ENCODE measurements around the gene PIM2. TPM values are rescaled to one million over a fixed set of nuclear protein-coding genes. Genes with fewer than 3 reads are reported as not detected.

PIM2 gene
- total RNA-seq, 2 donors from 2014 or later: 2.3 to 7.9 TPM

DNA sequence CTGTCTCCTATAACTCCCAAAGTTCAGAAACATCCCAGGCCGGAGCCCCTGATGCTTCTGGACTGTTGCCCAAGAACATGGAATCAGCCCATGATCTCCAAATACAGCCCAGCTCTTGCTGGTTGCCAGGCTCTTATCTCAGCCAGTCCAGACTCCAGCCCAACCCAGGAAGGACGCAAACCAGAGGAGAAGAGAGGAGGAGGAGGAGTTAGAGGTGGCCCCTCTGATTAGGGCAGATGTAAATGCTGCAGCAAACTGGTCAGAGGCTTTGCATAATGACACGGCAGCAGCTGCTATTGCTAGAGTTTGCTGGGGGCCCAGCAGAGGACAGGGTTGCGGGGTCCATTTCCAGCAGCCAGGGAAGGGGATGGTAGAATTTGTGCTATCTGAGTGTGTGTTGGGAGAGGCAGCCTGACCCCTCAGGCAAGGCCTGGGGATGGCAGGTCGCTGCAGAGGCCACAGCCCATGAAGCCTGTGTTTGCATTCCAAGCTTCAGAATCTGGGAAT lies 42.8 kb upstream of the PIM2 start:
- H3K36me3 ChIP-seq (replicated peaks in 1 of 2; ENCODE audit: insufficient read depth in 1 of 2, low read depth in 2 of 2): no peaks in the 10 kb centered on the region
- no peak for TF ChIP-seq POLR2A (IDR thresholded peaks at IDR 0.05)
- TF ChIP-seq, protein P1, sequence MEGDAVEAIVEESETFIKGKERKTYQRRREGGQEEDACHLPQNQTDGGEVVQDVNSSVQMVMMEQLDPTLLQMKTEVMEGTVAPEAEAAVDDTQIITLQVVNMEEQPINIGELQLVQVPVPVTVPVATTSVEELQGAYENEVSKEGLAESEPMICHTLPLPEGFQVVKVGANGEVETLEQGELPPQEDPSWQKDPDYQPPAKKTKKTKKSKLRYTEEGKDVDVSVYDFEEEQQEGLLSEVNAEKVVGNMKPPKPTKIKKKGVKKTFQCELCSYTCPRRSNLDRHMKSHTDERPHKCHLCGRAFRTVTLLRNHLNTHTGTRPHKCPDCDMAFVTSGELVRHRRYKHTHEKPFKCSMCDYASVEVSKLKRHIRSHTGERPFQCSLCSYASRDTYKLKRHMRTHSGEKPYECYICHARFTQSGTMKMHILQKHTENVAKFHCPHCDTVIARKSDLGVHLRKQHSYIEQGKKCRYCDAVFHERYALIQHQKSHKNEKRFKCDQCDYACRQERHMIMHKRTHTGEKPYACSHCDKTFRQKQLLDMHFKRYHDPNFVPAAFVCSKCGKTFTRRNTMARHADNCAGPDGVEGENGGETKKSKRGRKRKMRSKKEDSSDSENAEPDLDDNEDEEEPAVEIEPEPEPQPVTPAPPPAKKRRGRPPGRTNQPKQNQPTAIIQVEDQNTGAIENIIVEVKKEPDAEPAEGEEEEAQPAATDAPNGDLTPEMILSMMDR (IDR thresholded peaks at IDR 0.05): no peak
- intact Hi-C loops (cut with DNase I): no loop called here
- H3K4me1 ChIP-seq: peaks cover 9% of the 10 kb centered on the region
- no peak overlapping the region for H3K27ac ChIP-seq
- 47 to 48% methylated on average over 4 of the region's 5 CpGs for WGBS, 2 donors
- no peaks in the 10 kb centered on the region for H3K27me3 ChIP-seq
- ATAC-seq (no peak), DNase-seq (peak in 1 of 4 donors; percentile 22)
- no peaks in the 10 kb centered on the region for H3K9me3 ChIP-seq
- no peak overlapping the region for H3K4me3 ChIP-seq

DNA sequence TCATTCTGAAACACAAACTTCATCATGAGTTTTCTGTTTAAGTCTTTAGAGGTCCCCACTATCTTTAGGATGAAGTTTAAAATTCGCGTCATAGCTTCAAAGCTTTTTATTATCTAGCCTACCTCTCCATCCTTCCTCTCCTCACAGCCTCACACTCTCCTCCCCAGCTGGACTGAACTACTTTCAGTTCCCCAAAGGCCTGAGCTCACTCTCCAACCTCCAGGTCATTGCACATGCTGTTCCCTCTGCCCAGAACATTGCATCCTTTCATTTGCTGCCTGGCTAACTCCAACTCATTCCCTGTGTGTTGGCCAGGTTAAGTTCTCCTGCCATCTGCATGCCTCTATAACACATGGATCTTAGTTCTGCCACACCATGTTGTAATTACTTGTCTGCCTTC lies 41.5 kb upstream of the PIM2 start:
- ATAC-seq: no peak
- intact Hi-C loops (cut with DNase I): no loop called here
- Histone ChIP-seq H3K4me1 (peaks cover 22% of the 10 kb centered on the region), H3K4me3 (no peak overlapping the region), H3K27ac (no peak overlapping the region), H3K9me3 (no peaks in the 10 kb centered on the region), H3K27me3 (no peaks in the 10 kb centered on the region), H3K36me3 (replicated peaks in 1 of 2; ENCODE audit: insufficient read depth in 1 of 2, low read depth in 2 of 2) (no peaks in the 10 kb centered on the region)
- WGBS, 2 donors: 74 to 88% methylated on average over 2 of the region's 2 CpGs
- TF ChIP-seq, protein P1 (IDR thresholded peaks at IDR 0.05): no peak
- TF ChIP-seq POLR2A (IDR thresholded peaks at IDR 0.05): no peak
- no peak for DNase-seq

DNA sequence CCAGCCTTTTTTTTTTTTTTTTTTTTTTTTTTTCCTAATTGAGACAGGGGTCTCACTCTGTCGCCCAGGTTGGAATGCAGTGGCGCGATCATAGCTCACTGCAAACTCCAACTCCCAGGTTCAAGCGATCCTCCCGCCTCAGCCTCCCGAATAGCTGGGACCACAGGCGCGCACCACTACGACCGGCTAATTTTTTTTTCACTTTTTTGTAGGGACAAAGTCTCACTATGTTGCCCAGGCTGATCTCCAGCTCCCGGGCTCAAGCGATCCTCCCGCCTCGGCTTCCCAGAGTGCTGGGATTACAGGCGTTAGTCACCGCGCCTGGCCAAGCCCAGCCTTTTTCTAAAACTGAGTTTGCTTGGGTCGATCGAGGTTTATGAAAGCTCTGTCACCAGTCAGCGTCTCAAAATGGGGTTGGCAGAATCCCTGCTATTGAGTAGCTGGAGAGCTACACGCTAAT lies 39.8 kb upstream of the PIM2 start:
- 0 to 1% methylated on average over 13 to 20 of the region's 21 CpGs for WGBS, 2 donors
- H3K4me3 ChIP-seq: no peak overlapping the region
- DNase-seq (peak; percentile 47 to 55 (median 51)), ATAC-seq (peak; percentile 13)
- TF ChIP-seq, protein P1 (IDR thresholded peaks at IDR 0.05): no peak
- TF ChIP-seq POLR2A (IDR thresholded peaks at IDR 0.05): no peak
- intact Hi-C loops (cut with DNase I): no loop called here
- H3K4me1 ChIP-seq: peaks cover 39% of the 10 kb centered on the region
- peak overlapping the region; percentile 67 to 99 (median 86) for H3K27ac ChIP-seq
- H3K27me3 ChIP-seq: no peaks in the 10 kb centered on the region
- no peaks in the 10 kb centered on the region for H3K9me3 ChIP-seq
- H3K36me3 ChIP-seq (replicated peaks in 1 of 2; ENCODE audit: insufficient read depth in 1 of 2, low read depth in 2 of 2): no peaks in the 10 kb centered on the region

DNA sequence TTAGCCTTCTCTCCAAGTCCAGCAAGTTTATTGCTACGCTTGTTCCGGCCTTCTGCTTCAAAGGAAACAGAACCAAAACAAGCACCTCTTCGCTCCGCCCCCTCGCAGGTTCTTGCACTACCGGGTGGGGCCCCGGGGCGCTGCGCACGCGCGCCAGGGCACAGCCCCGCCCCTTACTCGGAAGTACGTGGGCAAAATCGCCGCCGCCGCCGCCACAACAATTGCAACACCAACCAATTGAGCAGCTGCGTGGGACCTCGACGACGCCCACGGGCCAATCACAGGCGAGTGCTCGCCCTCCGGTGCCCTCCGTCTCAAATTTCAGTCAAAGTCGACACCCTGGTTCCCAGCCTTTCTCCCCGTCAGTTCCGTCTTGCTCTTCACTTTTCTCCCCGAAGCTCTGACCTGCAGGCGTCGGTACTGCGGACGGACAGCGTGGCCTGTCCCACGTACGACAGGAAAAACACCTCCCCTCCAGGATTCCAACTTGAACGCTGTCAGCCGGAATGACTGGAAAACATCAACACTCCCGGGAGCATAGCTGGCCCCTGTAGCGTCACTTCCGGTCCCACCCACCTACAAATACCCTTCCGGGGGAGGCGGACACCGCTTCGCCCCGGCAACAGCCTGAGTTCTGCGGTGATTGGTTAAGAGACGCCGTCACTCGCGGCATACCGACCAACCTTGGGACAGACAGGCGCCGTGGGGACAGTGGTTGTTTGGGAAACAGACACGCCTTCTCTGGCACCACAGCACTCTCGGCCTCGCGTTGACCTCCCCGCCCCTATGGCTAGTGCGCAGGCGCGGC lies 39.2 kb upstream of the PIM2 start:
- H3K27me3 ChIP-seq: no peaks in the 10 kb centered on the region
- intact Hi-C loops (cut with DNase I): no loop called here
- peak overlapping the region in 1 of 2 donors; percentile 6 for H3K4me3 ChIP-seq
- DNase-seq: peak; percentile 95 to 98 (median 96)
- H3K36me3 ChIP-seq (replicated peaks in 1 of 2; ENCODE audit: insufficient read depth in 1 of 2, low read depth in 2 of 2): no peaks in the 10 kb centered on the region
- H3K27ac ChIP-seq: peak overlapping the region; percentile 75 to 99 (median 95)
- no peaks in the 10 kb centered on the region for H3K9me3 ChIP-seq
- ATAC-seq: peak; percentile 90
- TF ChIP-seq POLR2A (IDR thresholded peaks at IDR 0.05): peak; percentile 57 to 89 (median 85)
- TF ChIP-seq, protein P1 (IDR thresholded peaks at IDR 0.05): peak in 1 of 7 experiments; percentile 18
- 0% methylated on average over 26 to 42 of the region's 66 CpGs for WGBS, 2 donors
- H3K4me1 ChIP-seq: peaks cover 45% of the 10 kb centered on the region
